GM12872 (cell line): ENCODE data around the gene POFUT2.

Source experiments
- TF ChIP-seq, protein P1 (sequence below): IDR thresholded peaks from 3 replicates; pipeline ENCODE4 v1.5.1; 2011; ENCODE audit warnings: low read depth, mild to moderate bottlenecking, low read length, moderate library complexity; ENCODE audit not compliant: insufficient read depth

Gene POFUT2

DNA sequence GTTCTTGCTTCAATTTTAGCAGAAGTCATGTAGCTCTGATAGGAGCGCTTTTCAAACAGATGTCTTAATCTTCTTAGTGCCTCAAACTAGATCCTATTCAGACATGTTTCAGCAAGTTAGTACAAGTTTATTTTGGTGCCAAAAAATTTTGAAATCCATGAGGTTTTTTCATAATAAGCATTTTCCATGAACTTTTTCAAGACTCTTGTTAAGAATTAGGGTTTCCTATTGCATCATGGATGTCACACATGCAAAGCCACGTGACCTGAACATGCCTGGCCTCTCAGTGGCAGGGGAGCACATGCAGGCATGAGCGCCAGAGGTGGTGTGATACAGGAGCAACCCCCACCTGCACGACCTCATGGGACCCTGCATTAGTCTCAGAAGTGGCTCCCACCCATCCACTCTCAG is 67.6 kb downstream of the POFUT2 start:
- TF ChIP-seq, protein P1, sequence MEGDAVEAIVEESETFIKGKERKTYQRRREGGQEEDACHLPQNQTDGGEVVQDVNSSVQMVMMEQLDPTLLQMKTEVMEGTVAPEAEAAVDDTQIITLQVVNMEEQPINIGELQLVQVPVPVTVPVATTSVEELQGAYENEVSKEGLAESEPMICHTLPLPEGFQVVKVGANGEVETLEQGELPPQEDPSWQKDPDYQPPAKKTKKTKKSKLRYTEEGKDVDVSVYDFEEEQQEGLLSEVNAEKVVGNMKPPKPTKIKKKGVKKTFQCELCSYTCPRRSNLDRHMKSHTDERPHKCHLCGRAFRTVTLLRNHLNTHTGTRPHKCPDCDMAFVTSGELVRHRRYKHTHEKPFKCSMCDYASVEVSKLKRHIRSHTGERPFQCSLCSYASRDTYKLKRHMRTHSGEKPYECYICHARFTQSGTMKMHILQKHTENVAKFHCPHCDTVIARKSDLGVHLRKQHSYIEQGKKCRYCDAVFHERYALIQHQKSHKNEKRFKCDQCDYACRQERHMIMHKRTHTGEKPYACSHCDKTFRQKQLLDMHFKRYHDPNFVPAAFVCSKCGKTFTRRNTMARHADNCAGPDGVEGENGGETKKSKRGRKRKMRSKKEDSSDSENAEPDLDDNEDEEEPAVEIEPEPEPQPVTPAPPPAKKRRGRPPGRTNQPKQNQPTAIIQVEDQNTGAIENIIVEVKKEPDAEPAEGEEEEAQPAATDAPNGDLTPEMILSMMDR, result no peak

DNA sequence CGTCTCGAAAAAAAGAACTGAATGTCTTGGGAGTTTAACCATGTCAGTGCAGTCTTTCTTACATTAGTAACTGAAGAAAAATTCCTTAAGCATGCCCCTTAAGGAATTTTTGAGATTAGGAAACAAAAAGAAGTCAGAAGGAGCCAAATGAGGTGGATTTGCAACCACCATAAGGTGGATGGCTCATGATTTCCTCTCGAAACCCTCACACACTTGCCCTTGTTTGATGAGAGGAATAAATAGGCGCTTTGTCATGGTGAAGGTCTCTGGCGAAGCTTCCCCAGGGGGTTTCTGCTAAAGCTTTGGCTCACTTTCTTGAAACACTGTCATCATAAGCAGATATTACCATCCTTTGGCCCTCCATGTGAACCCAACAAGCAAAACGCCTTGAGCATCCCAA is 68.2 kb downstream of the POFUT2 start:
- TF ChIP-seq, protein P1, result no peak

DNA sequence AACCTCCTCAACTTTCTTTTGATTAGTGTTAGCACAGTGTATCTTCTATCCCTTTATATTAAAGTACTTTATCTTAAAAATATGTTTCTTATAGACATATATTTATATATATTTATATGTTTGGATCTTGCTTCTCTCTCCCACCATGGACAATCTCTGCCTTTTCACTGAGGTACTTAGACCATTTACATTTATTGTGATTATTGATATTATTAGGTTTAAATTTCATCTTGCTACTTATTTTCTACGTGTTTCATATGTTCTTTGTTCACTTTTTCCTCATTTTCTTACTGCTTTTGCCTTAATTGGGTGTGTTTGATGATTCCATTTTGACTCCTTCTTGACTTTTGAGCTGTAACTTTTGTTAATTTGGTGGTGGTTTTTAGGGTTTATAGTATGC is 70.7 kb downstream of the POFUT2 start:
- TF ChIP-seq, protein P1, result no peak

DNA sequence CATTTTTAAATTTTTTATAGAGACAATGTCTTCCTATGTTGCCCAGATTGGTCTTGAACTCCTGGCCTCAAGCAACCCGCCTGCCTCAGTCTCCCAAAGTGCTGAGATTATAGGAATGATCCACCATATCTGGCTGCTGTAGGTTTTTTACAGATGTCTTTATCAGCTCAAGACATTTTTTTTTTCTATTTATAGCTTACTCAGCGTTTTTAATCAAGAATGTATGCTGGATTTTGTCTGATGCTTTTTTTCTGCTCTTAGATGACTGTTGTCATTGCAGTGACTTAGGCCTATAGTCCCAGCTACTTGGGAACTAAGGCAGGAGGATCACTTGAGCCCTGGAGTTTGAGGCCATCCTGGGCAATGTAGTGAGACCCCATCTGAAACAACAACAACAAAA is 72.5 kb downstream of the POFUT2 start:
- TF ChIP-seq, protein P1, result no peak
